ENCODE data around the gene ICAM3. TPM values are rescaled to one million over a fixed set of nuclear protein-coding genes. Genes with fewer than 3 reads are reported as not detected.

ICAM3 gene
- total and polyA plus RNA-seq, 8 donors = 5.2 to 13.8 (median 6.4) TPM

- DNase-seq (no peak), ATAC-seq (no peak), FAIRE-seq (no peak)
- intact Hi-C loops (cut with DNase I) = no loop called here
- TF ChIP-seq, protein P1, sequence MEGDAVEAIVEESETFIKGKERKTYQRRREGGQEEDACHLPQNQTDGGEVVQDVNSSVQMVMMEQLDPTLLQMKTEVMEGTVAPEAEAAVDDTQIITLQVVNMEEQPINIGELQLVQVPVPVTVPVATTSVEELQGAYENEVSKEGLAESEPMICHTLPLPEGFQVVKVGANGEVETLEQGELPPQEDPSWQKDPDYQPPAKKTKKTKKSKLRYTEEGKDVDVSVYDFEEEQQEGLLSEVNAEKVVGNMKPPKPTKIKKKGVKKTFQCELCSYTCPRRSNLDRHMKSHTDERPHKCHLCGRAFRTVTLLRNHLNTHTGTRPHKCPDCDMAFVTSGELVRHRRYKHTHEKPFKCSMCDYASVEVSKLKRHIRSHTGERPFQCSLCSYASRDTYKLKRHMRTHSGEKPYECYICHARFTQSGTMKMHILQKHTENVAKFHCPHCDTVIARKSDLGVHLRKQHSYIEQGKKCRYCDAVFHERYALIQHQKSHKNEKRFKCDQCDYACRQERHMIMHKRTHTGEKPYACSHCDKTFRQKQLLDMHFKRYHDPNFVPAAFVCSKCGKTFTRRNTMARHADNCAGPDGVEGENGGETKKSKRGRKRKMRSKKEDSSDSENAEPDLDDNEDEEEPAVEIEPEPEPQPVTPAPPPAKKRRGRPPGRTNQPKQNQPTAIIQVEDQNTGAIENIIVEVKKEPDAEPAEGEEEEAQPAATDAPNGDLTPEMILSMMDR (IDR thresholded peaks at IDR 0.05) = no peak
- no peaks in the 10 kb centered on the region for H3K27me3 ChIP-seq
- H3K4me3 ChIP-seq = no peak overlapping the region
- no peaks in the 10 kb centered on the region for H3K9me3 ChIP-seq
- WGBS, 2 donors = 87 to 89% methylated on average over 11 of the region's 11 CpGs
- peaks cover 0 to under 1% (median 0%) of the 10 kb centered on the region in 3 donors for H3K4me1 ChIP-seq
- no peak overlapping the region for H3K27ac ChIP-seq
- H3K36me3 ChIP-seq = peaks cover 0 to 44% (median 10%) of the 10 kb centered on the region in 3 donors
These were observed 18.0 kb downstream of the ICAM3 start for GRCh38 chr19:10321417-10321797.

GRCh38 chr19:10320602-10321416, 18.6 kb downstream of the ICAM3 start:
- ATAC-seq (no peak), FAIRE-seq (no peak), DNase-seq (peak in 1 of 6 donors; percentile 74)
- WGBS, 2 donors = 92 to 94% methylated on average over 25 to 32 of the region's 32 CpGs
- TF ChIP-seq, protein P1 (IDR thresholded peaks at IDR 0.05) = no peak
- peaks cover 0 to 43% (median 10%) of the 10 kb centered on the region in 3 donors for H3K36me3 ChIP-seq
- H3K4me3 ChIP-seq = no peak overlapping the region
- peaks cover 0 to 4% (median 4%) of the 10 kb centered on the region in 3 donors for H3K4me1 ChIP-seq
- no peaks in the 10 kb centered on the region for H3K9me3 ChIP-seq
- intact Hi-C loops (cut with DNase I) = no loop called here
- no peaks in the 10 kb centered on the region for H3K27me3 ChIP-seq
- no peak overlapping the region for H3K27ac ChIP-seq

- TF ChIP-seq, protein P1 (IDR thresholded peaks at IDR 0.05) = no peak
- Histone ChIP-seq H3K36me3 (peaks cover 0 to 36% (median 10%) of the 10 kb centered on the region in 3 donors), H3K27ac (no peak overlapping the region), H3K9me3 (no peaks in the 10 kb centered on the region), H3K4me3 (no peak overlapping the region), H3K27me3 (no peaks in the 10 kb centered on the region), H3K4me1 (peaks cover 0 to 9% (median 4%) of the 10 kb centered on the region in 3 donors)
- FAIRE-seq (no peak), ATAC-seq (no peak), DNase-seq (no peak)
- WGBS, 2 donors = 90 to 91% methylated on average over 13 of the region's 13 CpGs
- intact Hi-C loops (cut with DNase I) = no loop called here
These were observed 20.4 kb downstream of the ICAM3 start for GRCh38 chr19:10318807-10319682.

- 95% methylated on average over 15 of the region's 15 CpGs for WGBS, 2 donors
- ATAC-seq = no peak
- intact Hi-C loops (cut with DNase I) = no loop called here
- no peak for FAIRE-seq
- DNase-seq = no peak
- Histone ChIP-seq H3K4me3 (no peak overlapping the region), H3K4me1 (peaks cover 0 to 9% (median 4%) of the 10 kb centered on the region in 3 donors), H3K36me3 (peaks cover 0 to 30% (median 10%) of the 10 kb centered on the region in 3 donors), H3K9me3 (no peaks in the 10 kb centered on the region), H3K27me3 (no peaks in the 10 kb centered on the region), H3K27ac (no peak overlapping the region)
- TF ChIP-seq, protein P1 (IDR thresholded peaks at IDR 0.05) = no peak
These were observed 21.5 kb downstream of the ICAM3 start for GRCh38 chr19:10317857-10318462.
